ENCODE data around the gene GP1BB.

GP1BB gene

DNA sequence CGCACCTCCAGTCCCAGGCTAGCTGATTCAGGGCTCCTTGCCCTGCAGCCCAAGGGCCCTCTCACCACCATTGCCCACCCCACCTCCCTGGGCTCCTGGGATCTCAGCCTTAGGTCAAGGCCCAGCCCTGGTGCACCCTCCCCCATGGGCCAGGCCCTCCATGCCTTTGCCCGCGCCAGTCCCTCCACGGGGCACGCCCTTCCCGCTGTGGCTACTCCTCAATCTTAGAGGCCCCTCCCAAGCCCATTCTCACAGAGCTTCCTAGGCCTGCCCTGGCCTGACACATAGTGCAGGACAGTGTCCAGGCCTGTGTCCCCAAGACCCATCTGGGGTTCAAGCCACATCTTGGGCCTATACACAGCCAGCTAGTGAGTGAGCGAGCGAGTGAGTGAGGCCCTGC lies 6.9 kb downstream of the GP1BB start:
- no peak overlapping the region for H2BK12ac ChIP-seq (ENCODE audit: low read length)
- no CpG with 5 or more reads among the region's 8 CpGs for WGBS (ENCODE audit: extremely low coverage, insufficient coverage, insufficient read length)
- no peak overlapping the region for H3K9ac ChIP-seq (ENCODE audit: low read length)
- no peak overlapping the region for H2BK120ac ChIP-seq (ENCODE audit: insufficient read depth, low read length, poor library complexity)
- H3K4ac ChIP-seq (ENCODE audit: low read depth, low read length) = no peak overlapping the region
- no peak overlapping the region for H2BK5ac ChIP-seq (ENCODE audit: low read depth, low read length, poor library complexity)
- peaks cover 4 to 6% of the 10 kb centered on the region in 2 experiments for H3K4me1 ChIP-seq (ENCODE audit: control insufficient read depth in 1 of 2, insufficient read depth in 2 of 2, low read length in 2 of 2)
- no peak overlapping the region for H3K4me2 ChIP-seq (ENCODE audit: low read length)
- H3K79me2 ChIP-seq (ENCODE audit: control insufficient read depth, insufficient read depth, low read length, poor library complexity) = no peaks in the 10 kb centered on the region
- H3K18ac ChIP-seq (ENCODE audit: low read length) = no peak overlapping the region
- H2AK5ac ChIP-seq (ENCODE audit: low read length) = peak overlapping the region; percentile 21
- H3K23ac ChIP-seq (ENCODE audit: low read length) = no peak overlapping the region
- no peaks in the 10 kb centered on the region for H3K79me1 ChIP-seq (ENCODE audit: low read length)
- H3K9me3 ChIP-seq (ENCODE audit: insufficient read depth, low read depth, low read length) = peaks cover 27% of the 10 kb centered on the region
- H4K12ac ChIP-seq (ENCODE audit: low read depth, low read length) = no peak overlapping the region
- H3K14ac ChIP-seq (ENCODE audit: low read length) = no peak overlapping the region
- no peak overlapping the region for H4K91ac ChIP-seq (ENCODE audit: low read depth, low read length)
- no peak overlapping the region for H4K8ac ChIP-seq (ENCODE audit: low read depth, low read length)
- no peak overlapping the region for H3K4me3 ChIP-seq (ENCODE audit: low read depth, low read length)
- peaks cover 28% of the 10 kb centered on the region for H3K27me3 ChIP-seq (ENCODE audit: insufficient read depth, low read length)
- H3K36me3 ChIP-seq (ENCODE audit: control insufficient read depth in 1 of 2, insufficient read depth in 2 of 2, low read length in 2 of 2) = no peaks in the 10 kb centered on the region
- no peak overlapping the region for H2AFZ ChIP-seq (ENCODE audit: insufficient read depth, low read length, poor library complexity)
- no peak overlapping the region for H3K27ac ChIP-seq (ENCODE audit: low read depth, low read length)
- DNase-seq = no peak

DNA sequence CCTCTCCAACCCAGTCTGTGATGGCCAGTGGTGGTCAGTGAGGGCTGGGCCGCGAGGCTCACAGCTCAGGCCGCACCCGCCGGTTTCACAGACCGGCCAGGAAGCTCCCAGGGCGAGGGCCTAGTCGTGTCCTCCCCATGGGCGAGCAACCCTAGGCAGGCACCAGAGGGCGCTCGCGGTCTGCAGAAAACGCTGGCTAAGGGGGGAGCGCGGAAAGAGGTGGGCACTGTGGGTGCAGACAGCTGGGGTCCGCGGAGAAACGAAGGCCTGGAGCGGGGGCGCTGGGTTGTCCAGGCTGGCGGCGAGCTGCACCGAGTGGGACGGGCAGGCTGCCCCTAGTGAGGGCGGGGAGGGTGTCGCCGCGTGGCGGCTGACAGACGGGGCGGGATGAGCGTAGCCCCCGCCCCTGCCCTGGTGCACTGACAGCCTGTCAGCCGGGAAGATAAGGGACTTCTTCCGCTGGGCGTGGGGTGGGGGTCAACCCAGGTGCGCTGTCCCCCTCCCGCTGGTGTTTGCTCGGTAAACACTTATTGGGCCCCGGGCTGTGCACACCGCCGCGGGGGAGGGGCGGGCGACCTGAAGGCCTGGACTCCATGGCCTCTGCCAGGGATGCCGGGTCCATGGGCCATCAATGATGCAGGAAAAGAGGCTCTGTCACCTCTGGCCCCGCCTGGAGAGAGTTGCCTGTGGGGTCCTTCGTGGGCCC lies 7.5 kb downstream of the GP1BB start:
- Histone ChIP-seq H2AK5ac (ENCODE audit: low read length) (peak overlapping the region; percentile 21), H3K18ac (ENCODE audit: low read length) (no peak overlapping the region), H3K14ac (ENCODE audit: low read length) (no peak overlapping the region), H2BK120ac (ENCODE audit: insufficient read depth, low read length, poor library complexity) (no peak overlapping the region), H3K4me2 (ENCODE audit: low read length) (peak overlapping the region; percentile 84), H3K27me3 (ENCODE audit: insufficient read depth, low read length) (peaks cover 24% of the 10 kb centered on the region), H3K4ac (ENCODE audit: low read depth, low read length) (no peak overlapping the region), H2AFZ (ENCODE audit: insufficient read depth, low read length, poor library complexity) (peak overlapping the region; percentile 76), H3K9ac (ENCODE audit: low read length) (no peak overlapping the region), H3K4me3 (ENCODE audit: low read depth, low read length) (peak overlapping the region; percentile 61), H3K4me1 (ENCODE audit: control insufficient read depth in 1 of 2, insufficient read depth in 2 of 2, low read length in 2 of 2) (peaks cover 4 to 6% of the 10 kb centered on the region in 2 experiments), H3K79me1 (ENCODE audit: low read length) (no peaks in the 10 kb centered on the region), H4K91ac (ENCODE audit: low read depth, low read length) (no peak overlapping the region), H4K12ac (ENCODE audit: low read depth, low read length) (no peak overlapping the region), H3K9me3 (ENCODE audit: insufficient read depth, low read depth, low read length) (peaks cover 23% of the 10 kb centered on the region), H4K8ac (ENCODE audit: low read depth, low read length) (peak overlapping the region; percentile 4), H3K79me2 (ENCODE audit: control insufficient read depth, insufficient read depth, low read length, poor library complexity) (no peaks in the 10 kb centered on the region), H3K36me3 (ENCODE audit: control insufficient read depth in 1 of 2, insufficient read depth in 2 of 2, low read length in 2 of 2) (no peaks in the 10 kb centered on the region), H2BK5ac (ENCODE audit: low read depth, low read length, poor library complexity) (no peak overlapping the region), H3K27ac (ENCODE audit: low read depth, low read length) (no peak overlapping the region), H3K23ac (ENCODE audit: low read length) (no peak overlapping the region), H2BK12ac (ENCODE audit: low read length) (no peak overlapping the region)
- WGBS (ENCODE audit: extremely low coverage, insufficient coverage, insufficient read length) = no CpG with 5 or more reads among the region's 48 CpGs
- DNase-seq = peak; percentile 57 to 83

DNA sequence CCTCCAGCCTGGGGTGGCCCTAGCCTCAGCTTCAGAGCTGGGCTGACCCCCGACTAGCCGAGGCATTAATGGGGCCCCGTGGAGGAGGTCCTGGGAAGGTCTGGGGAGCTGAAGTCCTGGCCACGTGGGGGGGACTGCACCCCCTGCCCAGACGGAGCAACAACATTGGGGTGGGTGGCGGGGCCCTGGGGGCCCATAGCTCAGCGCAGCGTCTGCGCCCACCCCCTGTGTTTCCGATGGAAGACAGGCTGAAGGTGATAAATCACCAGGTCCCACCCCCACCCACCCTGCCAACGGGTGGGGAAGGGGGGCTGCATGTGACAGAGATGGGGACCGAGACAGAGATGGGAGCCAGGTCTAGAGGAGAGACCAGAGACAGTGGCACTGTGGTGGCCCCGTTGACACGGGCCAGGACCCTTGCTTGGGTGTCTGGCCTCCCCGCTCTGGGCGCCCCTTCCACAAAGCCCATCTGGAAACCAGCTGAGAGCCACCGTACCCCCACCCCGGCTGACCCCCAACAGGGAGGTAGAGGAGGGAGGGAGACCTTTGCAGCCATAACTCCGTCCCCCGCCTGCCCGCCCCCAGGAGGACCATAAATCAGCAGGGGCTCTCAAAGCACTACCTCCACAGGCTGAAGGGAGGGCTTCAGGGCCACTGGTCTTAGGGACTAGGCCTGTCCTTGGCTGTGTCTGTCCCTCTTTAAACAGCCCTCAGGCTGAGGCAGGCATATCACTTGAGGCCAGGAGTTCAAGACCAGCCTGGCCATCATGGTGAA lies 8.2 kb downstream of the GP1BB start:
- no peaks in the 10 kb centered on the region for H3K79me1 ChIP-seq (ENCODE audit: low read length)
- no peak overlapping the region for H3K14ac ChIP-seq (ENCODE audit: low read length)
- no peaks in the 10 kb centered on the region for H3K79me2 ChIP-seq (ENCODE audit: control insufficient read depth, insufficient read depth, low read length, poor library complexity)
- H3K4me2 ChIP-seq (ENCODE audit: low read length) = no peak overlapping the region
- no peak overlapping the region for H3K23ac ChIP-seq (ENCODE audit: low read length)
- H2AK5ac ChIP-seq (ENCODE audit: low read length) = peak overlapping the region; percentile 10
- peaks cover 16% of the 10 kb centered on the region for H3K9me3 ChIP-seq (ENCODE audit: insufficient read depth, low read depth, low read length)
- H3K4ac ChIP-seq (ENCODE audit: low read depth, low read length) = no peak overlapping the region
- H3K4me3 ChIP-seq (ENCODE audit: low read depth, low read length) = no peak overlapping the region
- peaks cover 18% of the 10 kb centered on the region for H3K27me3 ChIP-seq (ENCODE audit: insufficient read depth, low read length)
- no peak overlapping the region for H2BK12ac ChIP-seq (ENCODE audit: low read length)
- peaks cover 4 to 6% of the 10 kb centered on the region in 2 experiments for H3K4me1 ChIP-seq (ENCODE audit: control insufficient read depth in 1 of 2, insufficient read depth in 2 of 2, low read length in 2 of 2)
- no peak overlapping the region for H2BK5ac ChIP-seq (ENCODE audit: low read depth, low read length, poor library complexity)
- H3K27ac ChIP-seq (ENCODE audit: low read depth, low read length) = no peak overlapping the region
- no peak overlapping the region for H2AFZ ChIP-seq (ENCODE audit: insufficient read depth, low read length, poor library complexity)
- no peak overlapping the region for H3K9ac ChIP-seq (ENCODE audit: low read length)
- no peak for DNase-seq
- H3K36me3 ChIP-seq (ENCODE audit: control insufficient read depth in 1 of 2, insufficient read depth in 2 of 2, low read length in 2 of 2) = no peaks in the 10 kb centered on the region
- no peak overlapping the region for H4K8ac ChIP-seq (ENCODE audit: low read depth, low read length)
- H2BK120ac ChIP-seq (ENCODE audit: insufficient read depth, low read length, poor library complexity) = no peak overlapping the region
- no peak overlapping the region for H4K12ac ChIP-seq (ENCODE audit: low read depth, low read length)
- WGBS (ENCODE audit: extremely low coverage, insufficient coverage, insufficient read length) = no CpG with 5 or more reads among the region's 21 CpGs
- no peak overlapping the region for H4K91ac ChIP-seq (ENCODE audit: low read depth, low read length)
- H3K18ac ChIP-seq (ENCODE audit: low read length) = no peak overlapping the region

DNA sequence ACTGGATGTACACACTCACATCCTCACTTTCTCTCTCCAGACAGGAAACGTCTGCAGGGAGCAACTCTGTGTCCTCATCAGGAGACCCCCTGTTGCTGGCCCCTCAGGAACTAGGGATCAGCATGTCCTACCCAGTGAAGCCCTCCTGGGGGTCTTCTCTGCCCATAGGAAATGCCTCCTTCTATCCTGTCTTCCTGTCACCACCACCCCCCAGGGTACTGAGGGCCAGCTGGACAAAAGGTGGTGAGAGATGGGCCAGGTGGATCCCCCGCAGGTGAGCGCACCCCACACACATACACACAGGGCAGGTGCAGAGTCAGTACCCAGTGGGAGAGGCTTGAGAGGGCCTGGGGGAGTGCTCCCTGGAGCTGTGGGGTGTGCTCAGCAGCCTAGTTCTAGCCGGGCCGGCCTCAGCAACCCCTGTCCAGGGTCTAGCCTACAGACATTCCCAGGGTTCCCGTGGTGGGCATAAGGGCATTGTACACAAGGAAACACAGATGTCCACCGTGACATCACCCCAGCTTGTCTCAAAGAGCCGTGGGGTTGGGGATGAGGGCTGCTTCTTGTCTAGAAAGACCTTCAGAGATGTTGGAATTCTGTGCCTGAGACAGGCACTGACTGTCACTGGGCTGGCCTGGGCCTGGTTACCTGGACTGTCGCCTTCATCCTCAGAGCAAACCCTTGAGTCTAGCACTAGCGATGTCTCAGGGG lies 9.2 kb downstream of the GP1BB start:
- no CpG with 5 or more reads among the region's 10 CpGs for WGBS (ENCODE audit: extremely low coverage, insufficient coverage, insufficient read length)

More for the DNA sequence above, 9.2 kb downstream of the GP1BB start:
- no peak overlapping the region for H3K4ac ChIP-seq (ENCODE audit: low read depth, low read length)
- no peak overlapping the region for H3K27ac ChIP-seq (ENCODE audit: low read depth, low read length)
- no peak overlapping the region for H3K18ac ChIP-seq (ENCODE audit: low read length)
- no peak overlapping the region for H2BK12ac ChIP-seq (ENCODE audit: low read length)
- H2AFZ ChIP-seq (ENCODE audit: insufficient read depth, low read length, poor library complexity) = no peak overlapping the region
- H3K23ac ChIP-seq (ENCODE audit: low read length) = no peak overlapping the region
- H2BK5ac ChIP-seq (ENCODE audit: low read depth, low read length, poor library complexity) = no peak overlapping the region
- no peak overlapping the region for H2AK5ac ChIP-seq (ENCODE audit: low read length)
- no peaks in the 10 kb centered on the region for H3K36me3 ChIP-seq (ENCODE audit: control insufficient read depth in 1 of 2, insufficient read depth in 2 of 2, low read length in 2 of 2)
- H4K8ac ChIP-seq (ENCODE audit: low read depth, low read length) = no peak overlapping the region
- H3K79me2 ChIP-seq (ENCODE audit: control insufficient read depth, insufficient read depth, low read length, poor library complexity) = no peaks in the 10 kb centered on the region
- no peak overlapping the region for H2BK120ac ChIP-seq (ENCODE audit: insufficient read depth, low read length, poor library complexity)
- H3K27me3 ChIP-seq (ENCODE audit: insufficient read depth, low read length) = peaks cover 9% of the 10 kb centered on the region
- no peak overlapping the region for H4K91ac ChIP-seq (ENCODE audit: low read depth, low read length)
- no peak overlapping the region for H3K4me3 ChIP-seq (ENCODE audit: low read depth, low read length)
- H3K79me1 ChIP-seq (ENCODE audit: low read length) = no peaks in the 10 kb centered on the region
- H3K4me1 ChIP-seq (ENCODE audit: control insufficient read depth in 1 of 2, insufficient read depth in 2 of 2, low read length in 2 of 2) = peaks cover 4 to 6% of the 10 kb centered on the region in 2 experiments
- no peak for DNase-seq
- no peak overlapping the region for H4K12ac ChIP-seq (ENCODE audit: low read depth, low read length)
- peaks cover 7% of the 10 kb centered on the region for H3K9me3 ChIP-seq (ENCODE audit: insufficient read depth, low read depth, low read length)
- H3K9ac ChIP-seq (ENCODE audit: low read length) = no peak overlapping the region
- no peak overlapping the region for H3K4me2 ChIP-seq (ENCODE audit: low read length)
- no peak overlapping the region for H3K14ac ChIP-seq (ENCODE audit: low read length)
